DOHH2 (cell line): ENCODE data around the gene FSIP2.

ENCODE experiments used
- EZH2phosphoT487 ChIP-seq: fragments of 200-600 bp; sonication (generic); IDR thresholded peaks from 2 replicates; pipeline ENCODE4 v1.6.1; 2017; ENCODE audit warnings: borderline replicate concordance, mild to moderate bottlenecking, antibody characterized with exemption, low read length, moderate library complexity, mixed read lengths
- TF ChIP-seq, protein P1 (sequence below): fragments of 200-600 bp; sonication (generic); IDR thresholded peaks from one replicate; pipeline ENCODE4 v1.5.1; 2014; ENCODE audit warnings: antibody characterized with exemption, mild to moderate bottlenecking, low read depth, low read length; ENCODE audit not compliant: poor library complexity, severe bottlenecking

DNA sequence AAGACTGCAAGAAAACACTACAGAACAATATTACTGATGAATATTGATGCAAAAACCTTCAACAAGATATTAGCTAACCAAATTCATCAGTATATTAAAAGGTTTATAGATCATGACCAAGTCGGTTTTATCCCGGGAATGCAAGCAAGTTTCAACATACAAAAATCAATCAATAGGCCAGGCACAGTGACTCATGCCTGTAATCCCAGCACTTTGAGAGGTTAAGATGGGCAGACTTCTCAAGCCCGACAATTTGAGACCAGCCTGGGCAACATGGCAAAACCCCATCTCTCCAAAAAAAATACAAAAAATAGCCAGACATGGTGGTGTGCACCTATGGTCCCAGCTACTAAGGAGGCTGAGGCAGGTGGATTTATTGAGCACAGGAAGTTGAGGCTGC, 82.9 kb downstream of the FSIP2 start:
- TF ChIP-seq, protein P1, sequence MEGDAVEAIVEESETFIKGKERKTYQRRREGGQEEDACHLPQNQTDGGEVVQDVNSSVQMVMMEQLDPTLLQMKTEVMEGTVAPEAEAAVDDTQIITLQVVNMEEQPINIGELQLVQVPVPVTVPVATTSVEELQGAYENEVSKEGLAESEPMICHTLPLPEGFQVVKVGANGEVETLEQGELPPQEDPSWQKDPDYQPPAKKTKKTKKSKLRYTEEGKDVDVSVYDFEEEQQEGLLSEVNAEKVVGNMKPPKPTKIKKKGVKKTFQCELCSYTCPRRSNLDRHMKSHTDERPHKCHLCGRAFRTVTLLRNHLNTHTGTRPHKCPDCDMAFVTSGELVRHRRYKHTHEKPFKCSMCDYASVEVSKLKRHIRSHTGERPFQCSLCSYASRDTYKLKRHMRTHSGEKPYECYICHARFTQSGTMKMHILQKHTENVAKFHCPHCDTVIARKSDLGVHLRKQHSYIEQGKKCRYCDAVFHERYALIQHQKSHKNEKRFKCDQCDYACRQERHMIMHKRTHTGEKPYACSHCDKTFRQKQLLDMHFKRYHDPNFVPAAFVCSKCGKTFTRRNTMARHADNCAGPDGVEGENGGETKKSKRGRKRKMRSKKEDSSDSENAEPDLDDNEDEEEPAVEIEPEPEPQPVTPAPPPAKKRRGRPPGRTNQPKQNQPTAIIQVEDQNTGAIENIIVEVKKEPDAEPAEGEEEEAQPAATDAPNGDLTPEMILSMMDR, result no peak
- TF ChIP-seq EZH2phosphoT487, result no peak
